Activated naive CD4-positive, alpha-beta T cell treated with anti-CD3 and anti-CD28 coated beads, Interleukin-2, amount 50 U/mL, for 24 hours (primary cell): ENCODE results near the gene RAP1GAP2.
A peak's percentile ranks its signal among the peaks of the same experiment; 100 is the strongest.

Source experiments
- H3K27ac Mint-ChIP-seq: one replicate; pipeline ENCODE4 v1.8.0; 2021; ENCODE audit warnings: mild to moderate bottlenecking, mixed read lengths
- H3K27me3 Mint-ChIP-seq: one replicate; pipeline ENCODE4 v1.8.0; 2021; ENCODE audit warnings: mixed read lengths
- H3K36me3 Mint-ChIP-seq: one replicate; pipeline ENCODE4 v1.8.0; 2021; ENCODE audit warnings: mixed read lengths
- H3K4me1 Mint-ChIP-seq: one replicate; pipeline ENCODE4 v1.8.0; 2021; ENCODE audit warnings: mixed read lengths
- H3K4me3 Mint-ChIP-seq: one replicate; pipeline ENCODE4 v1.8.0; 2021; ENCODE audit warnings: mild to moderate bottlenecking, mixed read lengths
- H3K9me3 Mint-ChIP-seq: one replicate; pipeline ENCODE4 v1.8.0; 2021; ENCODE audit warnings: mixed read lengths

The RAP1GAP2 gene

DNA sequence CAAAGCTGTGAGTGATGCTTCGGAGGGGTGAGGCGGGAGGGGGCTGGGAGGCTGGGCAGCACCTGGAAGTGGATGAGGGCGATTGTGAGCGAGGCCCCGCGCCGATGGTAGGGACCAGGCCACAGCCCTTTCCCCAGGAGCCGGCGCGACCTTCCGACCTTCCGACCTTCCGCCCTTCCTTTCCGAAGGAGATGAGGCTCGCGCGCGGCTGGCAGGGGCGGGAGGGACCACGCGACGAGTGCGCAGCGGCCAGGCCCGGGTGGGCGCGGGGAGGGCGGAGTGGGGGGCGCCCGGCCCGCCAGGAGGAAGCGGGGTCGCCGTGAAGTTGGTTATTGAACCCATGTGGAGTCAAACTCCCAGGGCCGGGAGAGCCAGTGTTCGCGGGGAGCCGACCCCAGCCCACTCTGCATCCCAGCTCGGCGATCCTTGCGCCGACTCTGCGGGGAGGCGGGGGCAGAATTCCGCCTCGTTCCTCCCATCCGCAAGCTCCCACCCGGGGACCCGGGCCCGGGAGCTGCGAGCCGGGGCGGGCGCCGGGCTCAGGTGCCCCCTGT lies 56.6 kb downstream of the RAP1GAP2 start:
- Mint-ChIP-seq H3K4me1 (peaks cover 21% of the 10 kb centered on the region), H3K36me3 (peaks cover 2% of the 10 kb centered on the region), H3K4me3 (no peak overlapping the region), H3K27ac (no peak overlapping the region), H3K27me3 (peaks cover 14% of the 10 kb centered on the region), H3K9me3 (no peaks in the 10 kb centered on the region)

DNA sequence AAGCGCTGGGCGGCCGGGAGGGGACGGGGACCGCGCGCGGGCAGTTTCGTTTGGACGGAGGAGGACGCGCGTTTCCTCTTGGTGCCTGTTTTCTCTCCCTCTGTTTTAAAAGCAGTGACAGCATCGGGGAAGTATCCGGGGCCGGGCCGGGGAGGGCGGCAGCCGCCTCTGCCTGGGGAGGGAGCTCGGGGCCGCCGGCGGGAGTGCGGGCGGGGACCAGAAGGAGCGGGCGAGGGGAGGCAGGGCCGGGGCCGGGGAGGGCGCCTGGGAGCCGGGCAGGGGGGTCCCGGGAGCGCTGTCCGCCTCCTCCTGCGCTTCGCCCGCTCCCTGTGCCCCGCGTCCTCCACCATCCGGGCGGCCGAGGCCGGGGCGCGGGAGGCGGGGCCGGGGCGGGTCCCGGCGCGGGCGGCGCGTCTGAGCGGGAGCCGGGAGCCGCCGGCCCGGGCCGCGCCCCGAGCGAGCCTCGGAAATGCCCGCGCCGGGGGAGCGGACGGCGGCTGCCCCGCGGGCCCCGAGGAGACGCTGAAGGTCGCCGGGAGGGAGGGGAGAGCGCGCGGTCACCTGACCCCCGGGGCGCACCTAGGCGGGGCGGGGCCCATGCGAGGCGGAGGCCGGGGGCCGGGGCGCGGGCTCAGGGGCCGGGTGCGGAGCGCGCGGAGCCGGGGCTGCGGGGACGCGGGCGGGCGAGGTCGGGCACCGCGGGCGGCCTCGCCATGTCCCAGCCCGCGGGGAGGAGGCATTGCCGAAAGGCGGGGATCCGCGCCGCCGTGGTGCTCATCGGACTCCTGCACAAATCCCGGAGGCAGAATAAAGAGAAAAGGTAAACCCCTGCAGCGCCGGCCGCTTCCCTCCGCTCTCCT lies 57.3 kb downstream of the RAP1GAP2 start:
- Mint-ChIP-seq H3K27me3 (peaks cover 14% of the 10 kb centered on the region), H3K4me1 (peaks cover 16% of the 10 kb centered on the region), H3K4me3 (peak overlapping the region; percentile 82), H3K36me3 (peaks cover 2% of the 10 kb centered on the region), H3K27ac (no peak overlapping the region), H3K9me3 (no peaks in the 10 kb centered on the region)

DNA sequence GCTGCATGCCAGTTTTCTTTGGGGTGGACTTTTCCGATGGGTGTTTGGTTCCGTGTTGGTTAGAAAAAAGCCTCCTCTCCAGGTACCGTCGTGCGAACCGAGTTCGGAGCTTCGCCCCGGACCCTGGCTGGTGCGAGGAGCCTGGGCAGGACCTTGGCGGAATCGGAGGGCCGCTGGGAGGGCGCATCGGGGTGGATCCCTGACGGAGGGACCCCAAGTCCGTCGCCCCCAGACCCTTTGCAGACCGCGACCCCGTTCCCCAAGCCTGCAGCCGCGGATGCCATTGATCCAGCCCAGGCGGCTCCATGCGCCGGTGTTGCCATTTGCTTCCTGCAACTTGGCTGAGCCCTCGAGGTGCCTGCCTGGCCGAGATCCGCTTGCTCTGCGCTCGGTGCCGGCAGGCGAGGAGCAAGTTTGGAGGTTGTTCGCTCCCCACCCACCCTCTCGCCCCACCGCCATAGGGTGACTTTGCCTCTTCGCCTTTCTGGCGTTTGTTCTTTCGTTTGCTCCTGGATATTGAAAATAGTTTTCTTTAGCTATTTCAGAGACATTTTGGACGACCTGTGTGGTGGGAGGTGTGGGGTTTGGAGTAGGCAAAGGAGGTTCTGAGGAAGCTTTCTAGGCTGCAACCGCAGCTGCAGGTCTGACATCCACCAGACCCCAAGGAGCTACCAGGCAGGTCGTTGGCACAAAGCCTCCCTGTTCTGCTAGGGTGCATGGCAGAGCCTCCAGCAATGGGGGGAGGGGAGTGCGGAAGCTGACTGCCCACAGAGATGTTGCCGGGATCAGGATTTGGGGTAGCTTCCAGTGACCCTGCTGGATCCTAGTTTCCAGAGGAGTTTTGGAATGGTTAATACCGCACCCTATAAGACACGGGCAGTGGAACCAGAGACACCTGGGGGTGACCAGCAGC lies 58.2 kb downstream of the RAP1GAP2 start:
- Mint-ChIP-seq H3K27me3 (peaks cover 12% of the 10 kb centered on the region), H3K4me3 (peak overlapping the region; percentile 82), H3K27ac (no peak overlapping the region), H3K36me3 (no peaks in the 10 kb centered on the region), H3K4me1 (peaks cover 11% of the 10 kb centered on the region), H3K9me3 (no peaks in the 10 kb centered on the region)

DNA sequence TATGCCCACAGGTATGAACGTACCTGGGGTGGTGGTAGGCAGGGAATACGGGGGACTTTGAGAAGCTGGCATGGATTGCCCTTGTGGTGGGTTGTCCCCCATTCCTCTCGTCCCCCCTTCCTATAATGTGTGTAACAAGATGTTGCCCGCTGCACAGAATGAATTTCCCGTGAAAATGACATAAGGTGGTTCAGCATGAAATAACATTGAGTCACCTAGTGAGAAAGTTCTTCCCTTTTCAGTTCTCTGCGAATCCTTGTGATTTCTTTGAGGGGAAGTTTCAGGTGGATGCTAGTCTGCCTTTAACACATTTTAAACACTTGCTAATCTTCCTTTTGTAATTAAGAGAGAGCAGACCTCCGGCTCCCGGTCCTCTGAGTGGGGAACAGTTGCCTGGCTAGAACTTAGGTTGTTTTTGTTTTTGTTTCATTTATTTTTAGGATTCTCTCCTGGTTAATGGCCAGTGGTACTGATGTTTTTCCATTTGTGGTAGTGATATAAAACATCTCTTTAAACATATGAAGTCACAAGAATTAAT lies 58.9 kb downstream of the RAP1GAP2 start:
- Mint-ChIP-seq H3K27ac (no peak overlapping the region), H3K4me3 (peak overlapping the region; percentile 58), H3K27me3 (peaks cover 12% of the 10 kb centered on the region), H3K9me3 (no peaks in the 10 kb centered on the region), H3K36me3 (no peaks in the 10 kb centered on the region), H3K4me1 (peaks cover 11% of the 10 kb centered on the region)

DNA sequence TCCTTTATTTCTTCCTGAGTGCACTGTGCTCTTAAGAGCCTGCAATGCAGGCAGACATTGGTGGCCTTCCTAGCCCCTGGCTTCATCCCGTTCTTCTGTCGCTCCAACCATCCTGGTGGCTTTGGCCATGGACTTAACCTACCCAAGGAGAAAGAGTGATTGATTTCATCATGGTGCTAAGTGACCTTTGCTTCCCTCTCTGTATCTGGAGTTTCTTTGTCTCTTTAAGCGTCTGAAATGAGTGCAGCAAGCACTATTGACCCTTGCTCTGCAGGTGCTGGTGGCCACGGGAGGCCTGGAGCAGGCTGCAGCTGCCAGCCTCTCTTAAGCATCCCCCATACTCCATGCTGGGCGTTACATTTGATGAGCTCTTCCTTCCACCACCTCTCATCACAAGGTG lies 60.5 kb downstream of the RAP1GAP2 start:
- Mint-ChIP-seq H3K27ac (no peak overlapping the region), H3K4me3 (no peak overlapping the region)

DNA sequence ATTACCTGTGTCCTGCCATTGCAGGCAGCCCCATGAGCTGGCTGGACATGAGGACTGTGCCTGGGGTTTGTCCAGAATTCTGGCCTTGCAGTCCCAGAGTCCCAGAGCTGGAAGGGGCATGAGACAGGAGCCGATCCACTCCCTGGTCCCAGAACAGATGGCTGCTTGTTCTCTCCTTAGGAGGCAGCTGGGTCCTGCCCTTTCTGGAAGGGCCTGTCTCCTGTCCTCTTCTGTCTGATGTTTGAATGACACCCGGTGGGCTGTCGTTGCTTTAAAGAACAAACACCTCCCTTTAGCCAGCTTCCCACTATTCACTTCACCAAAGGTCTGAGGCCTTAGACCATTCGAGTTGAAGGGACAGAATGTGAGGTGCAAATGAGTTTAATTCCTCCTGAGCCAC lies 63.8 kb downstream of the RAP1GAP2 start:
- Mint-ChIP-seq H3K27ac (no peak overlapping the region), H3K36me3 (peaks cover 2% of the 10 kb centered on the region), H3K9me3 (no peaks in the 10 kb centered on the region), H3K4me3 (no peak overlapping the region), H3K27me3 (peaks cover 5% of the 10 kb centered on the region), H3K4me1 (peaks cover 4% of the 10 kb centered on the region)

More for the DNA sequence above, 60.5 kb downstream of the RAP1GAP2 start:
- Mint-ChIP-seq H3K36me3 (peaks cover 2% of the 10 kb centered on the region), H3K27me3 (peaks cover 12% of the 10 kb centered on the region), H3K4me1 (peaks cover 11% of the 10 kb centered on the region), H3K9me3 (no peaks in the 10 kb centered on the region)

DNA sequence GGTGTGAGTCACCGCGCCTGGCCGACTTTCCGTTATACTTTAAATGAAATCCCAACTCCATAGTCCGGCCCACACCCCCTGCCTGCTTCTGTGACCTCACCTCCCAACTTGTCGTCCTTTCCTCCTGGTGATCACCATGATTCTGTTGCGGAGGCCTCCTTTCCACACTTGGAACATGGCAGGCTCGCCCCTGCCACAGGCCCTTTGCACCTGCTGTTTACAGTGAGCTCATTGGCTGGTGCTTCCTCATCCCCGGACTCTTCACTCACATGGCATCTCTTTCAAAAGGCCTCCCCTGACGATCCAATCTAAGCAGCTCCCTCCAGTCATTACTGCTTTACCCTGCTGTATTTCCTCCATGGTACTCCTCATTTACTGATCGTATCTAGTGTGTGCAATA lies 64.6 kb downstream of the RAP1GAP2 start:
- Mint-ChIP-seq H3K4me3 (no peak overlapping the region), H3K9me3 (no peaks in the 10 kb centered on the region), H3K36me3 (peaks cover 2% of the 10 kb centered on the region), H3K27ac (no peak overlapping the region), H3K27me3 (peaks cover 1% of the 10 kb centered on the region), H3K4me1 (peaks cover 1% of the 10 kb centered on the region)

DNA sequence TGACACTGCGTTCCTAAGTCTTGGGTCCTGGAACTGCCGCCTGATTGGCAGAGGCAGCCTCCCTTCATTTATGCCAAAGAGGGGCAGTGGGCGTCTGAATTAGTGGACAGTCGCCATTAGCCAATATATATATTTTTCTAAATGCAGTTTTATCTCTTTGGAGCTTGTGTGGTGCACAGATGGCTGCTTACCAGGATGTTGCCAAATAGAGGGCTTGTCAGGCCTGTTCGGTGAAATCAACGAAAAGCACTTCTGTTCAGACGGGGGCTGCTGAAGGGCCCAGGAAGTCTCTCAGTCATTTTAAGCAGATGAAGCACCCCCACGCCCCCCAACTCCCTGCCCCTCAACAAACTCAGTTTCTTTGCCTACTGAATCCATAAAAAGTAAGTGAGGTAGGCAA lies 66.0 kb downstream of the RAP1GAP2 start:
- Mint-ChIP-seq H3K4me3 (no peak overlapping the region), H3K27ac (no peak overlapping the region), H3K36me3 (peaks cover 2% of the 10 kb centered on the region), H3K4me1 (peaks cover 3% of the 10 kb centered on the region), H3K27me3 (no peaks in the 10 kb centered on the region), H3K9me3 (no peaks in the 10 kb centered on the region)

DNA sequence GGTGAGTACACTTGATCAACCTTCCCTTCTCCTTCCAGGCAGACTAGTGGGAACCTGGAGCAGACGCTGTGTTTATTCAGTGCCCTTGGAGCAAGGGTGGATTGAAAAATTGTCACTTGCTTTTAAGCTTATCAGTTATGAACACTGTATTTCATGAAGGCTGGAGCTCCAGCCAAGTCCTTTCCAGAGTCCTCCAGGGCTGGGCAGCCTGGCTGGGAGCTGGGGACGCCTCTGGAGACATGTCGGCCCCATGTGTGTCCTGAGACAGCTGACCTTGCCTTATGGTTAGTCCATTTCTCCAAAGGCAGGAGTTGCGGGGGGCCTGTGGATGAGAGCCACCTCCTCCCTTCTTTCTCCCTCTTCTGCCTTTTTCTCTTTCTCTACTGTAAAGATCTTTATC lies 67.0 kb downstream of the RAP1GAP2 start:
- Mint-ChIP-seq H3K4me3 (no peak overlapping the region), H3K27ac (no peak overlapping the region), H3K36me3 (peaks cover 2% of the 10 kb centered on the region), H3K9me3 (no peaks in the 10 kb centered on the region), H3K4me1 (peaks cover 3% of the 10 kb centered on the region), H3K27me3 (no peaks in the 10 kb centered on the region)

DNA sequence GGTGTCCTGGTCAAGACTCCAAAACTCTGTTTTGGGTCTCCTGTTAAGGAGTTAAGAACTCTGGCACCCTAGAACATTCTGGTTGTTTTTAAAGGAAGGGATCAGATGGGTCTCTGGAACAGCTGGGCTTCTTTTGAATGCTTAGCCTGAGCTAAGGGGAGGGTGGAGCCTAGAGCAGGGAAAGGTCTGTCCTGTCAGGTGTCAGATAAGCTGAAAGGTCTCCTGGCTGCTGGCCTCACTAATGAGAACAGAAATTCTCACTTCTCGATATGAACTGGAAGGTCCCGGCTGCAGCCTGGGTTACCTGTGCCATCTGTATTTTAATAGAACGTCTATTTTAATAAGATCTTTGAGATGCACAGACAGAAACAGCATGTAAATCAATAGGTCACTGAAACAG lies 69.0 kb downstream of the RAP1GAP2 start:
- no peaks in the 10 kb centered on the region for H3K27me3 Mint-ChIP-seq
- H3K4me3 Mint-ChIP-seq, result no peak overlapping the region
- no peaks in the 10 kb centered on the region for H3K9me3 Mint-ChIP-seq
- peaks cover 3% of the 10 kb centered on the region for H3K4me1 Mint-ChIP-seq
- H3K27ac Mint-ChIP-seq, result no peak overlapping the region
- H3K36me3 Mint-ChIP-seq, result peaks cover 2% of the 10 kb centered on the region

DNA sequence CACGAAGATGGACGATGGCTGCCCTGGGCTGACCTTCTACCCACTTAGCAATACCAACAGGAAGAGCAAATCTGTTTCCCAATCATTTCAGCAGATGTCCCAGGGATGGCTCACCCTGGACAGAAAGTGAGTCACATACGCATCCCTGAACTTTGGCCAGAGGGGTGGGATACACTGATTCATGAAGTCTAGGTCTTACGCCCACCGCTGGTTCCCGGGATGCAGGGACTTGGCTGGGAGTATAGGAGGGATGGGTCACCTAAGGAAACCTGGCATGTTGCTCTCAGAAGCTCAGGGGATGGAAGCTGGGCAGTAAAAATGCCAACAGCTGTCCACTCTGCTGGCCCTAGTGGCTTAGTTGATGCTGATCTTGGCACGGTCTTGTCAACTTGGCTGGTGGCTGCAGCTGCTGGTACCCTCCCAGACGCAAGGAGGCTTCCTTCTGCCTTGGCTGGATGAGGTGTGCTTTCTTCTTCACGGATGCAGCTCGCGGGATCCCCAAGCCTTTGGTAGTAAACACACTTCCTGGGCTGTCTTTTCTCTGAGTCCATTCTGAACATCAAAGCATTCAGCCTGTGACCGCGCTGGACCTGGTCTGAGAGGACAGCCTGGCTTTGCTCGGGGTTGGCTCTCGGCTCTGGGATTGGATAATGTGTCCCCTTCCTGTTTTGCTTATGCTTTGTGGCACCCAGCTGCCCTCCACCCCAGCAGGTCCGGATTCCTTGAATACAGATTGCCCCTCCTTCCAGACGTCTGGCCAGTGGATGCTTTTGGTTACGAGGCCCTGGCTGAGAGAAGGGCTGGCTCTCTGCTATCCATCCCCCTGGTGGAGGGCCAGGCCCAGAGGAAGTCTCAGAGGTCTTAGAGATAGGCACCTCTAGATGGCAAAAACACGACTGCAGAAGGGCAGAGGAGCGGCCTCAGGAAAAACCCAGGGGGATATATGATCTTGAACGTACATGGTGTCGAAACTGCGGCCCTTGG lies 71.5 kb downstream of the RAP1GAP2 start:
- Mint-ChIP-seq H3K36me3 (no peaks in the 10 kb centered on the region), H3K9me3 (no peaks in the 10 kb centered on the region), H3K27ac (no peak overlapping the region), H3K4me3 (no peak overlapping the region), H3K4me1 (peaks cover 3% of the 10 kb centered on the region), H3K27me3 (no peaks in the 10 kb centered on the region)

DNA sequence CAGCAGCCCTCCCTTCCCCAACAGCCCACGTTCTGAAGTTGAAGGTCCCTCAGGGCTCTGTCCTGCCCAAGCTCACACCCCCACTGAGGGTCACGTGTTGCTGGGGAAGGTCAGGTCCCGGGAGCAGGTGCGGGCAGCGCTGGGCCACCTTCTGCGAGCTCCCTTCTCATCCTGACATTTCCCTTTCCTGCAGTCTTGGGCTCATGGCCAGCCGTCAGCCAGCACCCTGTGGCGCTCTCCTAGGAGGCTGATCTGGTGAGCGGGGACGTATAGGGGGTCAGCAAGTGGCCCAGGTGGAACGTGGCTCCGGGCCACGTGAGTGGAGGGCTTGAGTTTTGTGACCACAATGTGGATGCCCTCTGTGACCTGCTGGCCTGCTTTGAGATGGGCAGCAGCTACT lies 73.4 kb downstream of the RAP1GAP2 start:
- no peaks in the 10 kb centered on the region for H3K9me3 Mint-ChIP-seq
- H3K4me1 Mint-ChIP-seq, result peaks cover 3% of the 10 kb centered on the region
- no peaks in the 10 kb centered on the region for H3K27me3 Mint-ChIP-seq
- H3K4me3 Mint-ChIP-seq, result no peak overlapping the region
- H3K36me3 Mint-ChIP-seq, result no peaks in the 10 kb centered on the region
- H3K27ac Mint-ChIP-seq, result no peak overlapping the region

DNA sequence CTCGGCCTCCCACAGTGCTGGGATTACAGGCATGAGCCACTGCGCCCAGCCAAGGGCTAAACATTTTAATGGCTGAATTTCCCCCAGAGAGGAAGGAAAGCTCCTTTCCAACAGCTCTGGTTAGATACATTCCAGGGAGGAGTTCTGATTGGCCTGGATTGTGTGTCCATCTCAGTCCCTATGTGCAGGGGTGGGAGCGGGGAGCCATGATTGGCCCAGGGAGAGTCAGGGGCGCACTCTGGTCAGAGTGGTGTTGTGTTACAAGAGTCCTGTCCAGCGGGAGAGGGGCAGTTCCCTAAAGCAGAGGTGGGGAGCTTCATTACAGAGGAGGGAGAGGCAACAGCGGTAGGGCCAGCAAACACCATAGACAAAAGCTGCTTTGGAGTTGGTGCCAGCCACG lies 75.0 kb downstream of the RAP1GAP2 start:
- H3K27ac Mint-ChIP-seq, result no peak overlapping the region

DNA sequence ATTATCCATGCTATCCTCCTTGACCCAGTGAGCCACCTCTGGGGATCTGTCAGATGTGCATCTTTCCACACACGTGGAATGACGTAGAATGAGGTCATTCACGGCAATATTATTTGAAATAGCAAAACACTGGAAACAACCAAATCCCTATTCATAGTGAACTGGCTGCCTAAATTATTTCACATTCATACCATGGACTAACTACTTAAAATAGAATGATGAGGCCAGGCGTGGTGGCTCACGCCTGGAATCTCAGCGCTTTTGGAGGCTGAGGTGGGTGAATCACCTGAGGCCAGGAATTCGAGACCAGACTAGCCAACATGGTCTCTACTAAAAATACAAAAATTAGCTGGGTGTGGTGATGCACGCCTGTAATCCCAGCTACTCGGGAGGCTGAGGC lies 75.5 kb downstream of the RAP1GAP2 start:
- H3K4me1 Mint-ChIP-seq, result no peaks in the 10 kb centered on the region
- no peaks in the 10 kb centered on the region for H3K27me3 Mint-ChIP-seq
- no peak overlapping the region for H3K4me3 Mint-ChIP-seq
- H3K27ac Mint-ChIP-seq, result no peak overlapping the region
- H3K9me3 Mint-ChIP-seq, result no peaks in the 10 kb centered on the region
- H3K36me3 Mint-ChIP-seq, result peaks cover 2% of the 10 kb centered on the region

More for the DNA sequence above, 75.0 kb downstream of the RAP1GAP2 start:
- H3K4me1 Mint-ChIP-seq, result no peaks in the 10 kb centered on the region
- H3K4me3 Mint-ChIP-seq, result no peak overlapping the region
- peaks cover 1% of the 10 kb centered on the region for H3K36me3 Mint-ChIP-seq
- no peaks in the 10 kb centered on the region for H3K9me3 Mint-ChIP-seq
- no peaks in the 10 kb centered on the region for H3K27me3 Mint-ChIP-seq
